DMS79 (cell line): ENCODE measurements around the gene KARS1.
"Not testable (repeated sequence)": the region's sequence is repeated elsewhere in the genome, so short reads cannot be mapped to it uniquely, and the experiment has no call there.

Source experiments
- DNase-seq: peaks from one replicate; lab custom pipeline; 2025; lab: John Stamatoyannopoulos, UW

KARS1 gene

DNA sequence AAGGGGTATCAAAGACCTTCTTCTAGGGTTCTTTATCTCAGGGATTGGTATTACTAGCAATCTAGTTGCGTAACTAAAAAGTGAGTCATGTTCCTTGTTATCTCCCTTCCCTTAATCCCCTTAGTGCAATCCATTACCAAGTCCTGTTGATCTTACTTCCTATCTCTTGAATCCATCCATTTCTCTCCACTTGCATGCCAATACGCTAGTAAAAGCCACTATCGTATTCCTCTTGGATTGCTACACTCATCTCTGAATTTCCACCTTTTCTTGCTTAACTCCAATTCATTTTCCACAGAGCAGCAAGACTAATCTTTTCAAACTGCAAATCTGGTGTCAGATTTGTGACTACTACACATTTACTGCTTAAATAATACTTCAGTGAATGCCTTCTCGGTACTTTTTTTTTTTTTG lies 22.5 kb downstream of the KARS1 start:
- no peak for DNase-seq

- peak; percentile 92 for DNase-seq
Observed at GRCh38 chr16:75622761-75623605, 24.5 kb downstream of the KARS1 start, which contains the start of gene ADAT1. Gene ADAT1, minus strand, starts transcription at chr16:75623281. Its CDS starts 2,482 bp downstream, at chr16:75620799.

DNA sequence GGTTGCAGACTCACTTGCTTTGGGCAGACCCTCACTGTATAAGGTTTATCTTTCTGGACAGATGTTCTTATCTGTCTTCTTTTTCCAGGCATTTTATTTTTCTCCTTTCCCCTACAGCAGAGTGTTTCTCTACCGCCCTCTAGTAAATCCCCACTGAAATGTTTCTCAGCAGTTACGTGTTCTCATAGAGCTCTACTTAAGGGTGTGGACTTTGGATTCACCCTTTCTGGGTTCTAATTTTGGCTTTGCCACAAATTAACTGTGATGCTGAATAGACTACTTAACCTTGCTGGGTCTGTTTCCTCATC lies 26.3 kb downstream of the KARS1 start:
- DNase-seq: no peak

DNA sequence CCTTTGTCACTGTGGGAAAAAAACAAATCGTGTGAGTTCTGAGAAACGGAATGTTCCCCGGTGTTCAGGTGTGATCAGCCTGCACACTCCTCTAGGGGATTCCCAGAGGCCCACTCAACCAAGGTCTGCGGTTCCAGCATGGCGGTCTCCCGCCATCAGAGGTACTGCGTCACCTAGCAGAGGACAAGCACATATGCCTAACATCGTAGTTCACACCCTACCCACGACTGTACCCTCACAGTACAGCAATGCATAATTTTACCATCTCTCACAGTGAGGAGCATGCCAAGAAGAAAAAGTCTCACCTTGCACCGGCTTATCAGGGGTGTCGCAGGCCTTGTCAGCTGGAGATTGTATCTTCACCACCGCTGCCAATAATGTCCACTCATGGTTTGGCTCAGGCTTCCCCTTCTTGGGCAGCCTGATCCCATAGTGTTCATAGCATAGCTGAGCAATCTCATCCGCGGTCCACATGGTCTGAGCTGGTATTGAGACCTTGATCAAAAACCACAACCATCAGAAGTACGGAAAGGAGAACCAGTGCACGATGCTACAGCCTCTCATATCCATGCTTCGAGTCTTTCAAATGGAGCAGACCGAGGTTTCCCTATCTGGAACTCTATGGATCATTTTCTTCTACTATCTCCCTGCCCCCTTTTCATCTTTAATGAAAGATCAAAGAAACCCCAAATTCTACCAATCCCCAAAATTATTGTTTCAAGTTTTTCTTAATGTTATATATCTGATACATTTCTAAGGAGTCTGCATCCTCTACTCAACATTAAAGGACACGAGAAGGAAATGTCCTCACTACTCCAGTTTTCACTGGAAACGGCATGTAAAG lies 26.9 kb downstream of the KARS1 start:
- no peak for DNase-seq

DNA sequence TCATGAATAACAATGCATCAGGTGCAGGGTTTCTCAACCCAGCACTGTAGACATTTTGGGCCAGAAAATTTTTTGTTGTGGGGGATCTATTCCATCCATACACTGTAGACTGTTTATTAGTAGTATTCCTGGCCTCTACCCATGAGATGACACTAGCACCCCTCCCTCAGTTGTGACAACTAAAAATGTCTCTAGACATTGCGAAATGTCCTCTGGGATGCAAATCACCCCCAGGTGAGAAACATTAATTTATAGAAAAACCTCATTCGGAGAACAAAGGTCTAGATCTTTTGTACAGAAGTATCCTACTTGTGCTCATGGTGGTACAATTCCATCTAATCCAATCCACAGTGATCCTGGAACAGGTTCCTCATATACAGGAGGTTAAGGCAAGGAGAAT lies 28.7 kb downstream of the KARS1 start:
- DNase-seq: no peak

DNA sequence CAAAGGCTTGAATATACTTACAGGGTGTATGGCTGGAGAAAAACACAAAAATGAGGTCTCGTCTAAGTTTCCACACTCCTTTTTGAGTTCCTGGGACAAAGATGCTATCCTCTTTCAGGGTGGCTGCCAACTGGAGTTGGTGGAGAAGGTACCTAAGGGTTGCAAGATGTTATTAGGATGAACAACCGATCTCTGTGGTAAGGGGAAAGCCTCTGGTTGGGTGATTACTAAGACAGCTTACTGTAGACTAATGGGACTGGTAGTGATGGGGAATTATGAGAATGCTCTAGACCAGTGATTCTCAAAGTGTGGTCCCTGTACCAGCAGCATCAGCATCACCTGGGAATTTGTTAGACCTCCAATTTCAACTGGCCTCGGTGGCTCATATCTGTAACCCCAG lies 30.3 kb downstream of the KARS1 start:
- DNase-seq: no peak

DNA sequence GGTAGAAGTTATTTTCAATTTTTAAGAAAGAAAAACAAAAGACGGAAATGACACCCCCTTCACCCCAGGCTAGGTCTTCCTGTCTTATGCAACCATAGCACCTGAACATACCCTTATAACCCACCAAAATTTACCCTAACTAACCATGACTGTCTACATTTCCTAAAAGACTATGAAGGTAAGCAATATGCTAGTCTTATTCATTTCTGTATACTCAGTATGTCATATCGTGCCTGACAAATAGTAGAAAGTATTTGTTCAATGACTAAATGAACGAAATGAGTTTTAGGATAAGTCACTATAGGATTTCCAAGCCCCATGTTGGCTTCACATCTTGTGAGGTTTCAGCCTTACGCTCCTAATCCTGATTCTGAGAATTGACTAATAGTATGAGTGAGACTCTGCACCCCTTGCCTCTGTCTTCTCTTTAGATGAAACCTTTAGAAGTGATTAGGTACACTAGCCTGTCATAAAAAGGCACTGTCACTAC lies 30.9 kb downstream of the KARS1 start:
- no peak for DNase-seq

GRCh38 chr16:75615619-75616018 lies 31.8 kb downstream of the KARS1 start:
- no peak for DNase-seq

DNA sequence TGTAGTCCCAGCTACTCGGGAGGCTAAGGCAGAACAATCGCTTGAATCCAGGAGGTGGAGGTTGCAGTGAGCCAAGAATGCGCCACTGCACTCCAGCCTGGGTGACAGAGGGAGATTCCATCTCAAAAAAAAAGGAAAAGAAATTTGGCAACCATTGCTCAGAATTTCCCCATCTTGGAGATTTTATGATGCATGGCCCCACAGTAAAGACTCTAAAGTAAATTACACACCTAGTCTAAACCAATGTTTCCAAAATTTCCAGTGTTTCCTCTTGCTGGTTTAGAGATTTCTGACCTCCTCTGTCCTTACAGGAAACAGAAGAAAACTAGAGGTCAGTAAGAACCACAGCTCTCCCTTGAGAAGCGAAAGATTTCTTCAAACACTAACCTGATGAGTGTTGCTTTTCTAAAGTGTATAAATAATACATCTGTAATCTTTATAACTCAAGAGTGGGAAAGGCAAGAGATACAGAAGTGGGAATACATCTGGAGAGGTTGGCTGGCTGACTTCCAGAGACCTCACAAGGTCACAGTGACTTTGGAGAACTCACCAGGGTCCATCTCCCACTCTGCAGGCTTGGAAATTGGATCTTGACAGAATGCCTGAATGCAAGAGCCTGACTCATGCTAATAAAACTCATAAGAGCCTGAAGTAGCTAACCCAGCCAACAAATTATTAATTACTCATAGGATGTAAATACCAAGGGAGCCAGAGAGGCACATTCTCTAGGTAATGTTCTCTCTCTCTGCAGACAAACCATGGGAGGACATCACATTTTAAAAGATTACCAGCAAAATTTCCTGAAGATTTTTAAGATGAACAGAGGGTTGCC lies 33.2 kb downstream of the KARS1 start:
- peak; percentile 41 for DNase-seq

GRCh38 chr16:75606507-75606906 lies 41.0 kb downstream of the KARS1 start:
- DNase-seq: no peak

DNA sequence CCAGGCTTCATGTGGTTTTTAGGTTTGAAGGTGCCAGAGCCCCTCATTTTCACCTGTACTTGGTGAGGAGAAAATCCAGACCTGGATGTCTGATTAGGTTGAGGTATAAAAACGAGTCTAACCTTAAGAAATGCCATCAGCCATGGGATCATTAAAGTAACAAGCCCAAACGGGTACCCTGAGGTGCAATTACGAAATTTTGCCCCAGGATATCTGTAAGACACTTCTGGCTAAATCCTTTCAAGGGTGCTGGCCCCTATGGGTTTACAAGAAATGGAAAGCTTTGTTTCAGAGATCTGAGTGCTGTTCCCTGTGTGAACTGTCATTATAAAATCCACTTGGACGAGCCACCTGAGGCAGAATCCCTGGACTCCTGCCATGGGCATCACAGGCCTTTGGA lies 44.2 kb downstream of the KARS1 start:
- DNase-seq: peak; percentile 12

GRCh38 chr16:75599452-75600277 lies 47.8 kb downstream of the KARS1 start:
- DNase-seq: no peak

- no peak for DNase-seq
Observed at GRCh38 chr16:75593825-75594820, 53.3 kb downstream of the KARS1 start.

- DNase-seq: no peak
Observed at GRCh38 chr16:75593308-75593707, 54.2 kb downstream of the KARS1 start.

- DNase-seq: not testable (repeated sequence)
Observed at GRCh38 chr16:75591927-75592326, 55.5 kb downstream of the KARS1 start.

- DNase-seq: no peak
Observed at GRCh38 chr16:75590920-75591843, 56.3 kb downstream of the KARS1 start.

GRCh38 chr16:75589306-75589705 lies 58.2 kb downstream of the KARS1 start:
- no peak for DNase-seq

DNA sequence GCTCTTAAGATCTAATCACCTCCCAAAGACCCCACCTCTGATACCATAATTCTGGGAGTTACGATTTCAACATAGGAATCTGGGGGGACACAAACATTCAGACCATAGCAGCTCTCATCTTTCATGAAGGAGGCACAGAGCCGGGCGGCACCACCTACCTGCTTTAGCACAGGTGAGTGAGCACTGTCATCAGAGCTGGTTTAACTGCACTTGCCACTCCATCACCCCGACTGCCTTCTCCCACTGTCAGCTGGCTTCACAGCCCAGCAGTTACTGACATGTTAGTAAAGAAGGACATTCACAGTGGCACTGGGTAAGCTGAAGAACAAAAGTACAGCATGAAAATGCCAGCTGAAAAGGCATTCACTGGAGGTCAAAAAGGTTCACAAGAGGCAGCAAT lies 58.7 kb downstream of the KARS1 start:
- DNase-seq: no peak

DNA sequence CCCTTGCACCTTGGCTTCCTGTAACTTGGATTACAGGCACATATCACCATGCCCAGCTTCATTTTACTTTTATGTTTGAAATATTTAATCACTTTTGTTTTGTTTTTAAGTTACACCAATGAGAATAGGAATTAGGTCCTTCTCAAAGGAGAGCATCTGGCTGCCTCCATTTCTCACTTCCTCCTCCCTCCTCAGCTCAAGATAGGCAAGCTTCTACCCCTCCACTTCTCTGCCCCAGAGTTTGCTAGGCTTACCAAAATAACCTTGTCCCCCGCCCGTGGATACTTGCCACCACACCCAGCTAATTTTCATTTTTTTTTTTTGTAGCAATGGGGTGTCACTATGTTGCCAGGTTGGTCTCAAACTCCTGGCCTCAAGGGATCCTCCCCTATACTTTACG lies 63.4 kb downstream of the KARS1 start:
- no peak for DNase-seq
